Caco-2 (cell line): Measurements from ENCODE around the gene LMF2. TPM values are rescaled to one million over a fixed set of nuclear protein-coding genes. Genes with fewer than 3 reads are reported as not detected.

Experiments used
- BruUV-seq: library from RNA; stranded (reverse); fragments of 400-500 nt; replicated peaks from 2 replicates; lab custom pipeline; 2021; lab: Mats Ljungman, UMichigan
- CTCF ChIA-PET: fragments of 300-600 bp; sonication (Branson Sonifier 250); formaldehyde crosslinking; loops from one replicate; lab custom pipeline; 2022; ENCODE audit warnings: antibody characterized with exemption; lab: Charles Lee
- POLR2A ChIA-PET: fragments of 300-600 bp; sonication (Branson Sonifier 250); formaldehyde crosslinking; loops from one replicate; lab custom pipeline; 2022; ENCODE audit warnings: antibody characterized with exemption; lab: Charles Lee
- DNase-seq, 2 experiments: peaks; one replicate each; pipeline versions ENCODE4 v3.0.0 to v3.0.0-alpha.2; 2020 to 2022
- H3K27me3 ChIP-seq: replicated peaks from 2 replicates; pipeline ENCODE4 v1.6.0; 2011; ENCODE audit warnings: low read length; ENCODE audit not compliant: control insufficient read depth, insufficient read depth
- H3K36me3 ChIP-seq: 2 replicates; pipeline ENCODE4 v1.5.1; 2011; ENCODE audit warnings: low read length; ENCODE audit not compliant: control insufficient read depth, insufficient read depth
- H3K4me1 ChIP-seq: fragments of 250-450 bp; sonication (Bioruptor Pico); 2 replicates; pipeline ENCODE4 v1.5.1; 2020; ENCODE audit warnings: mild to moderate bottlenecking
- H3K4me3 ChIP-seq: 2 replicates; pipeline ENCODE4 v1.5.1; 2011; ENCODE audit warnings: low read depth, mild to moderate bottlenecking, control low read depth, low read length
- H3K9me3 ChIP-seq: fragments of 250-450 bp; sonication (Bioruptor Pico); 2 replicates; pipeline ENCODE4 v1.5.1; 2020; ENCODE audit warnings: mild to moderate bottlenecking, moderate library complexity
- H3K27ac Mint-ChIP-seq: one replicate; pipeline ENCODE4 v1.8.0; 2022; ENCODE audit warnings: mixed read lengths; ENCODE audit not compliant: unreplicated experiment
- H3K27me3 Mint-ChIP-seq: one replicate; pipeline ENCODE4 v1.8.0; 2022; ENCODE audit warnings: mixed read lengths; ENCODE audit not compliant: insufficient read depth, unreplicated experiment
- H3K36me3 Mint-ChIP-seq: one replicate; pipeline ENCODE4 v1.8.0; 2022; ENCODE audit warnings: mild to moderate bottlenecking, mixed read lengths; ENCODE audit not compliant: insufficient read depth, unreplicated experiment
- H3K4me1 Mint-ChIP-seq: one replicate; pipeline ENCODE4 v1.8.0; 2022; ENCODE audit warnings: low read depth, mixed read lengths; ENCODE audit not compliant: unreplicated experiment
- H3K4me3 Mint-ChIP-seq: one replicate; pipeline ENCODE4 v1.8.0; 2022; ENCODE audit warnings: mild to moderate bottlenecking, moderate library complexity, mixed read lengths; ENCODE audit not compliant: unreplicated experiment
- H3K9me3 Mint-ChIP-seq: one replicate; pipeline ENCODE4 v1.8.0; 2022; ENCODE audit warnings: mixed read lengths; ENCODE audit not compliant: unreplicated experiment
- CTCF ChIP-seq, 2 experiments: fragments of 200-600 bp in 1 of 2; IDR thresholded peaks; 1 replicate in 1 of 2; 2 replicates in 1 of 2; pipeline versions ENCODE4 v1.5.1 to v1.8.0; 2011 to 2022; ENCODE audit warnings: antibody characterized with exemption in 1 of 2, control low read depth in 1 of 2, inconsistent platforms in 1 of 2, low read depth in 1 of 2, low read length in 1 of 2, mild to moderate bottlenecking in 1 of 2, moderate library complexity in 1 of 2; ENCODE audit not compliant: insufficient read depth in 1 of 2, severe bottlenecking in 1 of 2, unreplicated experiment in 1 of 2
- intact Hi-C: fragments of 100-400 bp; cut with micrococcal nuclease; formaldehyde crosslinking; loops from one replicate; pipeline ENCODE4 v1.10.0; 2022; ENCODE audit not compliant: unreplicated experiment
- total RNA-seq: library from RNA; stranded (reverse); gene quantifications from 2 replicates; pipeline ENCODE4 v1.2.3, GENCODE V29; 2022

LMF2 gene
- total RNA-seq, 1 experiment from 2014 or later: 68.8 TPM

- Histone ChIP-seq H3K9me3 (no peaks in the 10 kb centered on the region), H3K36me3 (no peaks in the 10 kb centered on the region), H3K4me3 (no peak overlapping the region), H3K27me3 (no peaks in the 10 kb centered on the region), H3K4me1 (peaks cover 9% of the 10 kb centered on the region)
- no peak for TF ChIP-seq CTCF (IDR thresholded peaks at IDR 0.05; ENCODE audit: insufficient read depth in 1 of 2, low read depth in 1 of 2, low read length in 1 of 2, severe bottlenecking in 1 of 2, unreplicated experiment in 1 of 2)
- no peaks in the 10 kb centered on the region for H3K27me3 Mint-ChIP-seq
- ChIA-PET POLR2A (no interaction called here), CTCF (no interaction called here)
- DNase-seq: no peak
- peaks cover 22% of the 10 kb centered on the region for H3K36me3 Mint-ChIP-seq
- intact Hi-C loops: no loop called here
- H3K9me3 Mint-ChIP-seq: no peaks in the 10 kb centered on the region
- no peak overlapping the region for H3K4me3 Mint-ChIP-seq
- BruUV-seq: no TSS peak
- peaks cover 14% of the 10 kb centered on the region for H3K4me1 Mint-ChIP-seq
- H3K27ac Mint-ChIP-seq: no peak overlapping the region
Observed at GRCh38 chr22:50487290-50488005, 20.1 kb downstream of the LMF2 start.

- Mint-ChIP-seq H3K4me1 (peaks cover 14% of the 10 kb centered on the region), H3K27me3 (no peaks in the 10 kb centered on the region), H3K36me3 (peaks cover 22% of the 10 kb centered on the region), H3K9me3 (no peaks in the 10 kb centered on the region), H3K27ac (peak within 1 kb of the TSS; percentile 66), H3K4me3 (no peak within 1 kb of the TSS)
- CTCF ChIA-PET: no interaction called here
- H3K4me1 ChIP-seq: peaks cover 15% of the 10 kb centered on the region
- H3K36me3 ChIP-seq: no peaks in the 10 kb centered on the region
- BruUV-seq: no TSS peak
- no peaks in the 10 kb centered on the region for H3K9me3 ChIP-seq
- POLR2A ChIA-PET: interaction anchor here (0.7 kb wide), 1 partner anchor 21 kb away, joined by 3 read pairs; the partner anchor contains the start of genes LMF2 and NCAPH2
- no peak for DNase-seq
- H3K4me3 ChIP-seq: no peak within 1 kb of the TSS
- intact Hi-C loops: no loop called here
- no peak for TF ChIP-seq CTCF (IDR thresholded peaks at IDR 0.05; ENCODE audit: insufficient read depth in 1 of 2, low read depth in 1 of 2, low read length in 1 of 2, severe bottlenecking in 1 of 2, unreplicated experiment in 1 of 2)
- H3K27me3 ChIP-seq: no peaks in the 10 kb centered on the region
Observed at GRCh38 chr22:50486561-50487289, 20.8 kb downstream of the LMF2 start, which contains the start of gene MIOX. Gene MIOX, plus strand, starts transcription at chr22:50486859. Its CDS starts 39 bp downstream, at chr22:50486898.

GRCh38 chr22:50485221-50486131 is 22.0 kb downstream of the LMF2 start:
- CTCF ChIA-PET: no interaction called here
- Histone ChIP-seq H3K27me3 (no peaks in the 10 kb centered on the region), H3K4me1 (peaks cover 15% of the 10 kb centered on the region), H3K4me3 (no peak overlapping the region), H3K9me3 (no peaks in the 10 kb centered on the region), H3K36me3 (no peaks in the 10 kb centered on the region)
- H3K9me3 Mint-ChIP-seq: no peaks in the 10 kb centered on the region
- intact Hi-C loops: loop anchor here (2.0 kb wide), 1 partner anchor 13 kb away; no protein-coding TSS in a partner anchor
- peaks cover 22% of the 10 kb centered on the region for H3K36me3 Mint-ChIP-seq
- DNase-seq: no peak
- H3K4me1 Mint-ChIP-seq: peaks cover 14% of the 10 kb centered on the region
- POLR2A ChIA-PET: no interaction called here
- no peaks in the 10 kb centered on the region for H3K27me3 Mint-ChIP-seq
- H3K4me3 Mint-ChIP-seq: no peak overlapping the region
- BruUV-seq: TSS peak; percentile 21
- H3K27ac Mint-ChIP-seq: peak overlapping the region; percentile 66
- no peak for TF ChIP-seq CTCF (IDR thresholded peaks at IDR 0.05; ENCODE audit: insufficient read depth in 1 of 2, low read depth in 1 of 2, low read length in 1 of 2, severe bottlenecking in 1 of 2, unreplicated experiment in 1 of 2)
